Lower lobe of right lung (tissue), 2 donors: ENCODE results near the gene FDX2. TPM values are rescaled to one million over a fixed set of nuclear protein-coding genes. Genes with fewer than 3 reads are reported as not detected.

ENCODE experiments used
- ATAC-seq, 2 donors: fragments of 200-7000 bp; cut with Tn5 transposase; one replicate each; pipeline ENCODE4 v1.9.1; 2020 to 2022; ENCODE audit warnings: mild to moderate bottlenecking in 2 of 2, moderate library complexity in 2 of 2
- DNase-seq: peaks from one replicate; pipeline ENCODE4 v3.0.0-alpha.2; 2020
- H3K27ac ChIP-seq: fragments of 200-600 bp; one replicate; pipeline ENCODE4 v1.8.0; 2022
- H3K27me3 ChIP-seq: fragments of 200-600 bp; one replicate; pipeline ENCODE4 v1.8.0; 2022; ENCODE audit warnings: low read depth
- H3K36me3 ChIP-seq: fragments of 200-600 bp; one replicate; pipeline ENCODE4 v1.8.0; 2022; ENCODE audit warnings: mild to moderate bottlenecking
- H3K4me1 ChIP-seq: fragments of 200-600 bp; one replicate; pipeline ENCODE4 v1.8.0; 2022
- H3K4me3 ChIP-seq: fragments of 200-600 bp; one replicate; pipeline ENCODE4 v1.8.0; 2022; ENCODE audit warnings: mild to moderate bottlenecking
- H3K9me3 ChIP-seq: fragments of 200-600 bp; one replicate; pipeline ENCODE4 v1.8.0; 2022
- CTCF ChIP-seq: fragments of 200-600 bp; IDR thresholded peaks from one replicate; pipeline ENCODE4 v1.8.0; 2022; ENCODE audit warnings: antibody characterized with exemption, mild to moderate bottlenecking
- intact Hi-C: fragments of 100-400 bp; cut with DNase I; formaldehyde crosslinking; loops from one replicate; pipeline ENCODE4 v1.11.0; 2022
- total RNA-seq: library from RNA; stranded (reverse); fragmentation: NEBNext Ultra II Directional; extraction: Animal tissue kit (Norgen Biotek cat#: 25700); gene quantifications from one replicate; pipeline ENCODE4 v1.2.1, GENCODE V29; 2021
- donor health status: DM: no; HTN: yes; CAD: no; lungs with severe emphysema.

Gene FDX2
- total RNA-seq, 1 donor from 2014 or later, result 16.8 TPM

GRCh38 chr19:10332158-10332964 lies 16.5 kb upstream of the FDX2 start:
- Histone ChIP-seq H3K4me1 (peaks cover 29% of the 10 kb centered on the region), H3K36me3 (peaks cover 35% of the 10 kb centered on the region), H3K4me3 (peak overlapping the region; percentile 80), H3K27ac (peak overlapping the region; percentile 88), H3K9me3 (no peaks in the 10 kb centered on the region), H3K27me3 (no peaks in the 10 kb centered on the region)
- ATAC-seq (no peak), DNase-seq (no peak)
- TF ChIP-seq CTCF, result no peak
- intact Hi-C loops, result no loop called here

GRCh38 chr19:10329555-10329954 lies 13.7 kb upstream of the FDX2 start:
- Histone ChIP-seq H3K4me3 (no peak overlapping the region), H3K4me1 (peaks cover 20% of the 10 kb centered on the region), H3K27me3 (no peaks in the 10 kb centered on the region), H3K9me3 (no peaks in the 10 kb centered on the region), H3K36me3 (peaks cover 63% of the 10 kb centered on the region), H3K27ac (no peak overlapping the region)
- no peak for TF ChIP-seq CTCF
- ATAC-seq, result no peak
- DNase-seq, result no peak
- intact Hi-C loops, result no loop called here

GRCh38 chr19:10328558-10329429 lies 13.0 kb upstream of the FDX2 start:
- H3K27ac ChIP-seq, result no peak overlapping the region
- H3K36me3 ChIP-seq, result peaks cover 71% of the 10 kb centered on the region
- DNase-seq (no peak), ATAC-seq (no peak)
- no peak for TF ChIP-seq CTCF
- H3K9me3 ChIP-seq, result no peaks in the 10 kb centered on the region
- H3K4me1 ChIP-seq, result peaks cover 14% of the 10 kb centered on the region
- intact Hi-C loops, result no loop called here
- no peak overlapping the region for H3K4me3 ChIP-seq
- no peaks in the 10 kb centered on the region for H3K27me3 ChIP-seq

- Histone ChIP-seq H3K36me3 (peaks cover 81% of the 10 kb centered on the region), H3K27ac (no peak overlapping the region), H3K9me3 (no peaks in the 10 kb centered on the region), H3K4me3 (no peak overlapping the region), H3K4me1 (peaks cover 13% of the 10 kb centered on the region), H3K27me3 (no peaks in the 10 kb centered on the region)
- no peak for DNase-seq
- TF ChIP-seq CTCF, result no peak
- ATAC-seq, result no peak
- intact Hi-C loops, result no loop called here
Observed at GRCh38 chr19:10327793-10328192, 12.0 kb upstream of the FDX2 start.

GRCh38 chr19:10325732-10326131 lies 9.9 kb upstream of the FDX2 start:
- ATAC-seq, result no peak
- no peaks in the 10 kb centered on the region for H3K9me3 ChIP-seq
- intact Hi-C loops, result no loop called here
- H3K36me3 ChIP-seq, result peaks cover 100% of the 10 kb centered on the region
- H3K4me1 ChIP-seq, result no peaks in the 10 kb centered on the region
- no peak overlapping the region for H3K27ac ChIP-seq
- no peak for DNase-seq
- TF ChIP-seq CTCF, result no peak
- H3K27me3 ChIP-seq, result no peaks in the 10 kb centered on the region
- no peak overlapping the region for H3K4me3 ChIP-seq
